H9 (cell line): ENCODE measurements around the gene NT5DC2. TPM values are rescaled to one million over a fixed set of nuclear protein-coding genes. Genes with fewer than 3 reads are reported as not detected.
A peak's percentile ranks its signal among the peaks of the same experiment; 100 is the strongest.

Experiments
- DNase-seq: peaks from one replicate; pipeline ENCODE4 v3.0.0-alpha.2; 2017
- H2AFZ ChIP-seq: one replicate; pipeline ENCODE4 v1.6.1; 2013; ENCODE audit warnings: mild to moderate bottlenecking, low read length, control low read depth, moderate library complexity
- H2AK5ac ChIP-seq: 2 replicates; pipeline ENCODE4 v1.6.1; 2013; ENCODE audit warnings: low read length, control low read depth, mixed read lengths; ENCODE audit not compliant: insufficient read length
- H2BK120ac ChIP-seq: one replicate; pipeline ENCODE4 v1.6.1; 2013; ENCODE audit warnings: low read depth, mild to moderate bottlenecking, low read length, control low read depth, inconsistent platforms; ENCODE audit not compliant: poor library complexity, severe bottlenecking
- H2BK12ac ChIP-seq: 2 replicates; pipeline ENCODE4 v1.6.1; 2013; ENCODE audit warnings: low read length, control low read depth, mixed read lengths, low read depth; ENCODE audit not compliant: insufficient read length
- H2BK15ac ChIP-seq: 2 replicates; pipeline ENCODE4 v1.6.1; 2013; ENCODE audit warnings: low read depth, low read length, control low read depth
- H2BK20ac ChIP-seq: one replicate; pipeline ENCODE4 v1.6.1; 2013; ENCODE audit warnings: low read depth, mild to moderate bottlenecking, low read length, control low read depth, inconsistent platforms; ENCODE audit not compliant: poor library complexity, severe bottlenecking
- H2BK5ac ChIP-seq: 2 replicates; pipeline ENCODE4 v1.6.1; 2013; ENCODE audit warnings: low read length, control low read depth, mixed read lengths; ENCODE audit not compliant: insufficient read length
- H3K14ac ChIP-seq: 2 replicates; pipeline ENCODE4 v1.6.1; 2013; ENCODE audit warnings: low read length, control low read depth; ENCODE audit not compliant: insufficient read depth
- H3K18ac ChIP-seq: 2 replicates; pipeline ENCODE4 v1.6.1; 2013; ENCODE audit warnings: low read depth, mild to moderate bottlenecking, mixed read lengths, low read length, control low read depth; ENCODE audit not compliant: insufficient read length
- H3K23ac ChIP-seq: 2 replicates; pipeline ENCODE4 v1.6.1; 2013; ENCODE audit warnings: low read length, control low read depth, mixed read lengths, low read depth; ENCODE audit not compliant: insufficient read length
- H3K23me2 ChIP-seq: 2 replicates; pipeline ENCODE4 v1.6.1; 2013; ENCODE audit warnings: low read depth, mild to moderate bottlenecking, mixed read lengths, low read length, control low read depth; ENCODE audit not compliant: insufficient read length, poor library complexity, severe bottlenecking
- H3K27ac ChIP-seq: 2 replicates; pipeline ENCODE4 v1.5.1; 2013; ENCODE audit warnings: low read length, control low read depth, mixed read lengths, low read depth; ENCODE audit not compliant: insufficient read length
- H3K27me3 ChIP-seq: 2 replicates; pipeline ENCODE4 v1.6.1; 2013; ENCODE audit warnings: low read length, control low read depth, inconsistent platforms; ENCODE audit not compliant: insufficient read depth
- H3K4ac ChIP-seq: 2 replicates; pipeline ENCODE4 v1.6.1; 2013; ENCODE audit warnings: low read depth, mild to moderate bottlenecking, control low read depth, inconsistent platforms, low read length, moderate library complexity
- H3K4me1 ChIP-seq: 2 replicates; pipeline ENCODE4 v1.6.1; 2013; ENCODE audit warnings: low read length, control low read depth, inconsistent platforms; ENCODE audit not compliant: insufficient read depth
- H3K4me2 ChIP-seq: 2 replicates; pipeline ENCODE4 v1.6.1; 2013; ENCODE audit warnings: low read length, control low read depth, mixed read lengths; ENCODE audit not compliant: insufficient read length, insufficient read depth
- H3K56ac ChIP-seq: 2 replicates; pipeline ENCODE4 v1.6.1; 2013; ENCODE audit warnings: low read depth, mild to moderate bottlenecking, mixed read lengths, low read length, control low read depth; ENCODE audit not compliant: insufficient read length
- H3K79me1 ChIP-seq: 2 replicates; pipeline ENCODE4 v1.6.1; 2013; ENCODE audit warnings: low read depth, mild to moderate bottlenecking, moderate library complexity, low read length, control low read depth, inconsistent platforms; ENCODE audit not compliant: insufficient read depth, poor library complexity, severe bottlenecking
- H3K79me2 ChIP-seq: 2 replicates; pipeline ENCODE4 v1.6.1; 2013; ENCODE audit warnings: low read length, control low read depth, inconsistent platforms; ENCODE audit not compliant: insufficient read depth
- H3K9ac ChIP-seq: 2 replicates; pipeline ENCODE4 v1.6.1; 2013; ENCODE audit warnings: low read length, control low read depth, mixed read lengths; ENCODE audit not compliant: insufficient read length; ENCODE audit errors: extremely low read depth
- H3K9me3 ChIP-seq: one replicate; pipeline ENCODE4 v1.6.1; 2013; ENCODE audit warnings: low read depth, low read length, inconsistent platforms; ENCODE audit not compliant: control insufficient read depth
- H3T11ph ChIP-seq: one replicate; pipeline ENCODE4 v1.6.1; 2013; ENCODE audit warnings: mild to moderate bottlenecking, low read length, control low read depth, inconsistent platforms
- H4K20me1 ChIP-seq: one replicate; pipeline ENCODE4 v1.6.1; 2013; ENCODE audit not compliant: control insufficient read depth, insufficient read length, insufficient read depth
- H4K5ac ChIP-seq: 2 replicates; pipeline ENCODE4 v1.6.1; 2013; ENCODE audit warnings: low read depth, mild to moderate bottlenecking, mixed read lengths, low read length, control low read depth; ENCODE audit not compliant: insufficient read length
- H4K8ac ChIP-seq: replicated peaks from 2 replicates; pipeline ENCODE4 v1.6.1; 2013; ENCODE audit warnings: low read length, control low read depth, mixed read lengths, low read depth; ENCODE audit not compliant: insufficient read length
- H4K91ac ChIP-seq: 2 replicates; pipeline ENCODE4 v1.6.1; 2013; ENCODE audit warnings: low read depth, mild to moderate bottlenecking, moderate library complexity, mixed read lengths, low read length, control low read depth; ENCODE audit not compliant: insufficient read length
- H3K27ac Mint-ChIP-seq, 3 experiments: 2 replicates in 2 of 3; 3 replicates in 1 of 3; pipeline ENCODE4 v1.8.0; 2020 to 2021; ENCODE audit warnings: mixed read lengths in 3 of 3, mild to moderate bottlenecking in 1 of 3, moderate library complexity in 1 of 3
- H3K27me3 Mint-ChIP-seq: 2 replicates; pipeline ENCODE4 v1.8.0; 2021; ENCODE audit warnings: low read depth, mild to moderate bottlenecking, moderate library complexity, mixed read lengths
- H3K36me3 Mint-ChIP-seq, 3 experiments: 2 replicates in 2 of 3; 3 replicates in 1 of 3; pipeline ENCODE4 v1.8.0; 2020 to 2021; ENCODE audit warnings: low read depth in 3 of 3, mixed read lengths in 3 of 3; ENCODE audit not compliant: insufficient read depth in 1 of 3
- H3K4me1 Mint-ChIP-seq, 2 experiments: 2 replicates each; pipeline ENCODE4 v1.8.0; 2020; ENCODE audit warnings: mixed read lengths in 2 of 2
- H3K4me3 Mint-ChIP-seq, 2 experiments: 2 replicates in 1 of 2; 3 replicates in 1 of 2; pipeline ENCODE4 v1.8.0; 2020 to 2021; ENCODE audit warnings: mild to moderate bottlenecking in 2 of 2, mixed read lengths in 2 of 2, moderate library complexity in 1 of 2
- H3K9me3 Mint-ChIP-seq, 2 experiments: 2 replicates in 1 of 2; 3 replicates in 1 of 2; pipeline ENCODE4 v1.8.0; 2020; ENCODE audit warnings: mild to moderate bottlenecking in 2 of 2, mixed read lengths in 2 of 2, moderate library complexity in 1 of 2
- WGBS: extraction: QIAGEN DNeasy Blood & Tissue Kit; methylation state at CpG from one replicate; pipeline ENCODE4 v1.1.7; 2013; ENCODE audit warnings: missing lambda C conversion rate, low lambda C conversion rate, mixed read lengths; ENCODE audit not compliant: insufficient read length; ENCODE audit errors: extremely low coverage; 5-methylcytosine and 5-hydroxymethylcytosine counted together
- long read RNA-seq: library from polyadenylated mRNA; unstranded; transcript quantifications from one replicate; pipeline ENCODE4 v2.0.0, GENCODE V29; 2020
- total RNA-seq: library from RNA; stranded (reverse); gene quantifications from 2 replicates; pipeline ENCODE4 v1.2.1, GENCODE V29; 2021
- TF ChIP-seq, protein P1 (sequence below): fragments of 200-600 bp; sonication (generic); conservative IDR thresholded peaks from 3 replicates; pipeline ENCODE4 v1.8.0; 2021; ENCODE audit warnings: antibody characterized with exemption, mild to moderate bottlenecking

NT5DC2 gene
- 441 and 444 TPM in 2 replicates for total RNA-seq
- long read RNA-seq, transcript NT5DC2-201 (14 exons, 2,047 nt): minor isoform, 11 of 142 reads
- long read RNA-seq, transcript NT5DC2-202 (14 exons, 1,795 nt): major isoform, 36 of 142 reads
- long read RNA-seq, partial matches to known transcripts: 53 of 142 reads
- long read RNA-seq, other reads (novel, unspliced or antisense): 40 of 142 reads

GRCh38 chr3:52533623-52534280 is at the start of gene NT5DC2:
TSS of gene NT5DC2 (minus strand) at chr3:52533857. CDS start at chr3:52533737, 120 bp downstream.
- Histone ChIP-seq H3K23me2 (peaks cover 24% of the 10 kb centered on the region), H3K4me2 (peak within 1 kb of the TSS; percentile 45), H3K9ac (peak within 1 kb of the TSS; percentile 38), H3K56ac (no peak within 1 kb of the TSS), H2BK15ac (no peak within 1 kb of the TSS), H2BK20ac (no peak within 1 kb of the TSS), H3K27ac (no peak within 1 kb of the TSS), H4K91ac (no peak within 1 kb of the TSS), H3K9me3 (no peaks in the 10 kb centered on the region), H3K79me2 (peaks cover 14% of the 10 kb centered on the region; the same call in 1 of the 2 replicates), H3T11ph (no peak within 1 kb of the TSS), H4K5ac (no peak within 1 kb of the TSS), H3K23ac (no peak within 1 kb of the TSS), H3K4me1 (peaks cover 6% of the 10 kb centered on the region), H3K18ac (peak within 1 kb of the TSS; percentile 10), H3K79me1 (peaks cover 6% of the 10 kb centered on the region), H3K14ac (peak within 1 kb of the TSS; percentile 72), H2AFZ (no peak within 1 kb of the TSS), H3K27me3 (no peaks in the 10 kb centered on the region), H4K8ac (no peak within 1 kb of the TSS), H2AK5ac (no peak within 1 kb of the TSS), H2BK5ac (no peak within 1 kb of the TSS), H2BK120ac (no peak within 1 kb of the TSS), H3K4ac (no peak within 1 kb of the TSS), H4K20me1 (no peaks in the 10 kb centered on the region), H2BK12ac (no peak within 1 kb of the TSS)
- peak within 1 kb of the TSS; percentile 49 to 60 (median 56); a peak in 5 of 7 replicates for H3K27ac Mint-ChIP-seq
- DNase-seq: peak; percentile 60
- no peaks in the 10 kb centered on the region for H3K9me3 Mint-ChIP-seq
- TF ChIP-seq, protein P1, sequence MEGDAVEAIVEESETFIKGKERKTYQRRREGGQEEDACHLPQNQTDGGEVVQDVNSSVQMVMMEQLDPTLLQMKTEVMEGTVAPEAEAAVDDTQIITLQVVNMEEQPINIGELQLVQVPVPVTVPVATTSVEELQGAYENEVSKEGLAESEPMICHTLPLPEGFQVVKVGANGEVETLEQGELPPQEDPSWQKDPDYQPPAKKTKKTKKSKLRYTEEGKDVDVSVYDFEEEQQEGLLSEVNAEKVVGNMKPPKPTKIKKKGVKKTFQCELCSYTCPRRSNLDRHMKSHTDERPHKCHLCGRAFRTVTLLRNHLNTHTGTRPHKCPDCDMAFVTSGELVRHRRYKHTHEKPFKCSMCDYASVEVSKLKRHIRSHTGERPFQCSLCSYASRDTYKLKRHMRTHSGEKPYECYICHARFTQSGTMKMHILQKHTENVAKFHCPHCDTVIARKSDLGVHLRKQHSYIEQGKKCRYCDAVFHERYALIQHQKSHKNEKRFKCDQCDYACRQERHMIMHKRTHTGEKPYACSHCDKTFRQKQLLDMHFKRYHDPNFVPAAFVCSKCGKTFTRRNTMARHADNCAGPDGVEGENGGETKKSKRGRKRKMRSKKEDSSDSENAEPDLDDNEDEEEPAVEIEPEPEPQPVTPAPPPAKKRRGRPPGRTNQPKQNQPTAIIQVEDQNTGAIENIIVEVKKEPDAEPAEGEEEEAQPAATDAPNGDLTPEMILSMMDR: peak; percentile 19; the same call in 1 of the 3 replicates
- H3K4me3 Mint-ChIP-seq: peak within 1 kb of the TSS; percentile 77 to 86
- H3K4me1 Mint-ChIP-seq: peaks cover 38 to 39% of the 10 kb centered on the region in 2 experiments
- no peaks in the 10 kb centered on the region for H3K27me3 Mint-ChIP-seq
- WGBS: no CpG with 5 or more reads among the region's 91 CpGs
- peaks cover 10 to 28% (median 24%) of the 10 kb centered on the region in 3 experiments for H3K36me3 Mint-ChIP-seq
